Activated T-helper 9 cell treated with anti-CD3 and anti-CD28 coated beads, Interleukin-2, amount 50 U/mL, for 16 hours (primary cell): ENCODE measurements around the gene CYRIA.

Experiments used
- DNase-seq: peaks from one replicate; pipeline ENCODE4 v3.0.0-alpha.2; 2020; ENCODE audit warnings: low read depth

Gene CYRIA

GRCh38 chr2:16650287-16651249, 15.1 kb downstream of the CYRIA start:
- no peak for DNase-seq

GRCh38 chr2:16649353-16650286, 16.0 kb downstream of the CYRIA start:
- DNase-seq = no peak

GRCh38 chr2:16647992-16648617, 17.5 kb downstream of the CYRIA start:
- no peak for DNase-seq

- no peak for DNase-seq
These were observed 19.7 kb downstream of the CYRIA start for GRCh38 chr2:16645775-16646559.

GRCh38 chr2:16645088-16645487, 20.5 kb downstream of the CYRIA start:
- no peak for DNase-seq

GRCh38 chr2:16644221-16644925, 21.3 kb downstream of the CYRIA start:
- no peak for DNase-seq

- DNase-seq = no peak
These were observed 22.5 kb downstream of the CYRIA start for GRCh38 chr2:16643099-16643498.

GRCh38 chr2:16642088-16642487, 23.5 kb downstream of the CYRIA start:
- no peak for DNase-seq

- DNase-seq = no peak
These were observed 24.1 kb downstream of the CYRIA start for GRCh38 chr2:16641509-16641908.

- DNase-seq = no peak
These were observed 24.8 kb downstream of the CYRIA start for GRCh38 chr2:16640867-16641266.

GRCh38 chr2:16640001-16640700, 25.5 kb downstream of the CYRIA start:
- no peak for DNase-seq

- no peak for DNase-seq
These were observed 26.2 kb downstream of the CYRIA start for GRCh38 chr2:16639431-16639830.

- DNase-seq = no peak
These were observed 26.7 kb downstream of the CYRIA start for GRCh38 chr2:16638946-16639345.

- no peak for DNase-seq
These were observed 28.3 kb downstream of the CYRIA start for GRCh38 chr2:16637304-16637703.

- no peak for DNase-seq
These were observed 29.6 kb downstream of the CYRIA start for GRCh38 chr2:16635791-16636699.

- no peak for DNase-seq
These were observed 31.8 kb downstream of the CYRIA start for GRCh38 chr2:16633621-16634430.

- no peak for DNase-seq
These were observed 33.0 kb downstream of the CYRIA start for GRCh38 chr2:16632598-16632997.

- DNase-seq = no peak
These were observed 35.2 kb downstream of the CYRIA start for GRCh38 chr2:16630463-16630862.
